BJ (cell line): ENCODE results near the gene C20orf144. TPM values are rescaled to one million over a fixed set of nuclear protein-coding genes. Genes with fewer than 3 reads are reported as not detected.

Source experiments
- CTCF ChIA-PET: fragments of 350-600 bp; formaldehyde crosslinking; extraction: SDS; loops from one replicate; lab custom pipeline; 2021; ENCODE audit warnings: antibody characterized with exemption, inconsistent platforms; lab: Yijun Ruan, JAX
- POLR2A ChIA-PET: fragments of 300-600 bp; sonication (Branson Sonifier 250); formaldehyde crosslinking; extraction: SDS; loops from one replicate; lab custom pipeline; 2021; ENCODE audit warnings: antibody characterized with exemption; lab: Charles Lee
- DNase-seq: peaks from one replicate; pipeline ENCODE4 v3.0.0-alpha.2; 2011; ENCODE audit warnings: low read depth
- H3K27me3 ChIP-seq: 2 replicates; pipeline ENCODE4 v1.6.0; 2011; ENCODE audit warnings: low read length; ENCODE audit not compliant: control insufficient read depth, insufficient read depth
- H3K36me3 ChIP-seq: 2 replicates; pipeline ENCODE4 v1.5.1; 2011; ENCODE audit warnings: low read length; ENCODE audit not compliant: control insufficient read depth, insufficient read depth
- H3K4me3 ChIP-seq: 2 replicates; pipeline ENCODE4 v1.5.1; 2011; ENCODE audit warnings: low read depth, mild to moderate bottlenecking, control low read depth, low read length
- CTCF ChIP-seq: IDR thresholded peaks from 2 replicates; pipeline ENCODE4 v1.5.1; 2011; ENCODE audit warnings: low read depth, mild to moderate bottlenecking, control low read depth, inconsistent platforms, low read length, moderate library complexity; ENCODE audit not compliant: insufficient read depth
- polyA plus RNA-seq: library from polyadenylated mRNA; depleted of rRNA; stranded (reverse); fragments of >200 nt; gene quantifications from 2 replicates; pipeline ENCODE4 v1.2.3, GENCODE V29; 2011

C20orf144 gene
- polyA plus RNA-seq, 1 experiment = 0.22 TPM

GRCh38 chr20:33656010-33656782 lies 5.9 kb upstream of the C20orf144 start:
- ChIA-PET POLR2A (no interaction called here), CTCF (interaction anchor here (1.6 kb wide), 1 partner anchor 11 kb away, joined by 7 read pairs; the partner anchor contains the start of gene ACTL10)
- no peak for TF ChIP-seq CTCF
- no peak for DNase-seq
- no peaks in the 10 kb centered on the region for H3K27me3 ChIP-seq
- peaks cover 12% of the 10 kb centered on the region for H3K36me3 ChIP-seq
- H3K4me3 ChIP-seq = no peak overlapping the region

GRCh38 chr20:33656783-33657703 lies 5.1 kb upstream of the C20orf144 start:
- no peak overlapping the region for H3K4me3 ChIP-seq
- H3K27me3 ChIP-seq = no peaks in the 10 kb centered on the region
- CTCF ChIA-PET = no interaction called here
- no peak for TF ChIP-seq CTCF
- POLR2A ChIA-PET = no interaction called here
- peaks cover 12% of the 10 kb centered on the region for H3K36me3 ChIP-seq
- no peak for DNase-seq

GRCh38 chr20:33657704-33658095 lies 4.4 kb upstream of the C20orf144 start:
- POLR2A ChIA-PET = no interaction called here
- CTCF ChIA-PET = no interaction called here
- Histone ChIP-seq H3K36me3 (peaks cover 12% of the 10 kb centered on the region), H3K4me3 (no peak overlapping the region), H3K27me3 (no peaks in the 10 kb centered on the region)
- no peak for DNase-seq
- TF ChIP-seq CTCF = no peak

- H3K27me3 ChIP-seq = no peaks in the 10 kb centered on the region
- ChIA-PET POLR2A (no interaction called here), CTCF (interaction anchor here (1.1 kb wide), 1 partner anchor 8 kb away, joined by 3 read pairs; the partner anchor contains the start of gene ACTL10)
- no peak for DNase-seq
- H3K36me3 ChIP-seq = peaks cover 12% of the 10 kb centered on the region
- no peak for TF ChIP-seq CTCF
- H3K4me3 ChIP-seq = no peak overlapping the region
Observed at GRCh38 chr20:33658510-33658909, 3.6 kb upstream of the C20orf144 start.

- POLR2A ChIA-PET = no interaction called here
- H3K27me3 ChIP-seq = no peaks in the 10 kb centered on the region
- no peak overlapping the region for H3K4me3 ChIP-seq
- no peak for DNase-seq
- no peak for TF ChIP-seq CTCF
- CTCF ChIA-PET = interaction anchor here (1.1 kb wide), 1 partner anchor 8 kb away, joined by 3 read pairs; the partner anchor contains the start of gene ACTL10
- peaks cover 12% of the 10 kb centered on the region for H3K36me3 ChIP-seq
Observed at GRCh38 chr20:33658929-33659328, 3.2 kb upstream of the C20orf144 start.
